DMS153 treated with DMSO at 0.1 percent for 48 hours (cell line): Measurements from ENCODE around the gene IL1R2.

Experiments
- DNase-seq: peaks from one replicate; lab custom pipeline; 2025; ENCODE audit not compliant: unreplicated experiment; lab: John Stamatoyannopoulos, UW

Gene IL1R2

GRCh38 chr2:102076512-102076911 lies 84.8 kb downstream of the IL1R2 start:
- DNase-seq = no peak
